ENCODE data around the gene ARHGEF4.

DNA sequence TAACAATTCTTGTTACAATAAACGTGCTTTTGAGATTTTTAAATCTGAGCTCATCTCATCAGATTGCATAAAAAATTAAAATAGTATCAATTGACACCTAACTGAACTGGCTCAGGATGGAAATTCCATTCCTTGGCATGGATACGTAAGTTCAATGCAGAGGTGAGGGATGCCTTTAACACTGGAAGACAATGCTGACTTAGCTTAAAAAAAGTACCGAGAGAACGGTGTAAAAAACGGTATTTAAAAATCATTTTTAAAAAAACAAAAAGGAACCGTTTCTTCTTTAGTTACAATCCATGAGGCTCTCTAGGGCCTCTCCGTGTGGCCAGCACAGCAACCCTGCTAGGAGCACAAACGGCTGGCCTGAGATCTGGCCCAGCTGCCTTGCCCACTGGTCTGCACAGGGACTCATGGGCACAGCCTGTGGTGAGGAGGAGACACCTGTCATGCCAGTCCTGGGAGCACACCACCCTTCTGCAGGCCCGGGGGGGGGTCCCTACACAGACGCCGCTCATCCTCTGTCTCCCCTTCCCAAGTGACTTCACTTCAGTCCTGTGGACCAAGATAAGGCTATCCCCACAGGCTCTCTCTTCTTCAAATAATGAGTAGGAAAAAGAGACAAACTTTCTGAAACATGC, 211.3 kb downstream of the ARHGEF4 start:
- TF ChIP-seq, protein P1, sequence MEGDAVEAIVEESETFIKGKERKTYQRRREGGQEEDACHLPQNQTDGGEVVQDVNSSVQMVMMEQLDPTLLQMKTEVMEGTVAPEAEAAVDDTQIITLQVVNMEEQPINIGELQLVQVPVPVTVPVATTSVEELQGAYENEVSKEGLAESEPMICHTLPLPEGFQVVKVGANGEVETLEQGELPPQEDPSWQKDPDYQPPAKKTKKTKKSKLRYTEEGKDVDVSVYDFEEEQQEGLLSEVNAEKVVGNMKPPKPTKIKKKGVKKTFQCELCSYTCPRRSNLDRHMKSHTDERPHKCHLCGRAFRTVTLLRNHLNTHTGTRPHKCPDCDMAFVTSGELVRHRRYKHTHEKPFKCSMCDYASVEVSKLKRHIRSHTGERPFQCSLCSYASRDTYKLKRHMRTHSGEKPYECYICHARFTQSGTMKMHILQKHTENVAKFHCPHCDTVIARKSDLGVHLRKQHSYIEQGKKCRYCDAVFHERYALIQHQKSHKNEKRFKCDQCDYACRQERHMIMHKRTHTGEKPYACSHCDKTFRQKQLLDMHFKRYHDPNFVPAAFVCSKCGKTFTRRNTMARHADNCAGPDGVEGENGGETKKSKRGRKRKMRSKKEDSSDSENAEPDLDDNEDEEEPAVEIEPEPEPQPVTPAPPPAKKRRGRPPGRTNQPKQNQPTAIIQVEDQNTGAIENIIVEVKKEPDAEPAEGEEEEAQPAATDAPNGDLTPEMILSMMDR (IDR thresholded peaks at IDR 0.05; ENCODE audit: extremely low read depth in 1 of 2, insufficient read depth in 1 of 2, low read depth in 1 of 2, low read length in 2 of 2), result no peak
- TF ChIP-seq, protein P2, sequence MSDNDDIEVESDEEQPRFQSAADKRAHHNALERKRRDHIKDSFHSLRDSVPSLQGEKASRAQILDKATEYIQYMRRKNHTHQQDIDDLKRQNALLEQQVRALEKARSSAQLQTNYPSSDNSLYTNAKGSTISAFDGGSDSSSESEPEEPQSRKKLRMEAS (IDR thresholded peaks at IDR 0.05; ENCODE audit: insufficient read depth, insufficient read length), result no peak
- no peak for TF ChIP-seq JUN (IDR thresholded peaks at IDR 0.05; ENCODE audit: borderline replicate concordance, insufficient read depth, insufficient read length, low read depth)
- no peak for TF ChIP-seq FOS (IDR thresholded peaks at IDR 0.05; ENCODE audit: borderline replicate concordance, insufficient read depth, low read length)
- TF ChIP-seq POLR2AphosphoS5 (IDR thresholded peaks at IDR 0.05; ENCODE audit: insufficient read depth, low read depth, low read length), result no peak
- TF ChIP-seq POLR2A (IDR thresholded peaks at IDR 0.05; ENCODE audit: low read depth, low read length), result no peak
- TF ChIP-seq MYC (IDR thresholded peaks at IDR 0.05; ENCODE audit: low read depth, low read length), result no peak
- no peak for TF ChIP-seq GATA2 (IDR thresholded peaks at IDR 0.05; ENCODE audit: insufficient read depth, insufficient read length, low read depth, low read length)

Data from endothelial cell of umbilical vein (primary cell).